ENCODE measurements around the gene HOXC5.
A peak's percentile ranks its signal among the peaks of the same experiment; 100 is the strongest.

Gene HOXC5

DNA sequence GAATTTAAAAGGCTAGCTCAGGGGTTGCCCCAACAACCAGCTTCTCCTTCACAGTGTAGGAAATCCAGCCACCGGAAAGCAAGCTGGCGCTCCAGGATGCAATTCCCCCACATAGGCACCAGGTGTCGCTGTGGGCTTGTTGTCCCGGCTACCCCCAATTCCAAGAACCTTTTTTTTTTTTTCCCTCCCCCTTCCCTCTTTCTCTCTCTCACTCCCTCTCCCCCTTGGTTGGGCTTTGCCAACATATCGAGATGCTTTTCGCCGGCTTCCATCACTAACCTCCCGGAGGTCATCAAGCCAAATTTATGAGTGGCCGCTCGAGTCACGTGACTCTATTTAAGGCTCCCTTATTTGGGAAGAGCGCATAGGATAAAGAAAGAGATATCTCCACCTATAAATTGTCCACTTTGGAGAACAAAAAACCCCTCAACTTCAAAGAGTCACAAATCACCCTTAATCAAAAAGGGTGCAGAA lies at the start of gene HOXC5:
Gene HOXC5, plus strand, starts transcription at position 424 of the 474 bp plus-strand sequence. CDS start 73 bp downstream, outside the sequence.
- Histone ChIP-seq H3K4me1 (ENCODE audit: insufficient read depth, insufficient read length) (peaks cover 15% of the 10 kb centered on the region), H3K9ac (ENCODE audit: insufficient read length, low read depth) (peak within 1 kb of the TSS; percentile 8), H3K36me3 (ENCODE audit: insufficient read depth, insufficient read length, low read length) (no peaks in the 10 kb centered on the region), H3K9me3 (ENCODE audit: insufficient read depth, low read length) (no peaks in the 10 kb centered on the region), H3K4me3 (ENCODE audit: insufficient read length, low read depth) (peak within 1 kb of the TSS; percentile 22), H3K27me3 (ENCODE audit: insufficient read depth, insufficient read length) (peaks cover 100% of the 10 kb centered on the region)
- DNase-seq (ENCODE audit: low read depth, low spot score) = peak; percentile 76
- TF ChIP-seq SUZ12 (IDR thresholded peaks at IDR 0.05; ENCODE audit: extremely low read depth, insufficient read depth, insufficient read length) (no peak), ZNF274 (IDR thresholded peaks at IDR 0.05; ENCODE audit: low read depth, low read length) (no peak), YY1 (IDR thresholded peaks at IDR 0.05; ENCODE audit: insufficient read depth, insufficient read length) (no peak)

DNA sequence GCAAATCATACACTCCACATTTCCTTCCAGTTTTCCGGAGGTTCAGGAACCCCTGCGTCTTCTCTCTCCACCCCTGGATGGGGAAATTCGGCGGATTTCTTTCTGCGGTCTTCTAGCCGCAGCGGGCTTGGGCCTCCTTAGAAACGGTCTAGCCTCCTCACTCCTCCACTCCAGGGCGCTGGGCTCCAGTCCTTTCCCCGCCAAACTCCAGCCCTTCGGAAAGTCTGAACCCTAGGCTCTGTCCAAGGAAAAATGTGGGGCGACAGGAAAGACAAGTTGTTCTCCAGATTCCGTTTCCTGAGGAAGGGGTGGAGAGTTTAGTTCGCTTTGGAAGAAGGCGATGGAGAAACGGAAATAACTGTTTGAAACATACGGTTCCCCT lies 49.3 kb upstream of the HOXC5 start:
- no peak for DNase-seq (ENCODE audit: low read depth, low spot score)

DNA sequence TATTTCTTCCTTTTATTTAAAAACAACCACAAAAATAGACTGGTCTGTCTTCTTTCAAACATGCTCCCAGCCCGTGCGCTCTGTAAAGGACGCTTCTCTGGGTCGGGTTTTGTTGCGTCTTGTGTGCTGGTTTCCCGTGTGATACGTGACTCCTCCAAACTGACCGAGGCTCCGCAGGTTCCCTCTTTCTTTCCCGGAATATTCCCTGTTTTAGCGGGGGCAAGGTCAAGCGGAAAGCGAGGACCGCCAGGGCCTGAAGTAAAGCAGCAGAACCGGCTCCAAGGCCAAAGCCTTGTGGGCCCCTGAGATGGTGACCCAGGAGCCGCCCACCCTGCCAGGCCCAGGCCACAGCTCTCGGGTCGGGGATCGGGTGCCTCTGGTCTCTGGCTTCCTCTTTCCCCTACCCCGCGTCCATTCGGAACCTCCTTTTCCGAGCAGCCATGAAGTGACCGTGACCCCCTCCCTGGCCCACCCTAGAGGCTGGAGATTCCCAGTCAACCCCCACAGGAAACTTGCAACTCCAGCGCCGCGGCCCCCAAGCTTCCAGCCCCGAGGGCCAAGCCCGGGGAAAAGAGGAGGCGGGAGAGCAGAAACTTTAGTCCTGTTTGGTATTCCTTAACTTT lies 48.8 kb upstream of the HOXC5 start:
- Histone ChIP-seq H3K4me3 (ENCODE audit: insufficient read length, low read depth) (no peak overlapping the region), H3K4me1 (ENCODE audit: insufficient read depth, insufficient read length) (no peaks in the 10 kb centered on the region), H3K27me3 (ENCODE audit: insufficient read depth, insufficient read length) (peaks cover 96% of the 10 kb centered on the region), H3K9me3 (ENCODE audit: insufficient read depth, low read length) (peaks cover 11% of the 10 kb centered on the region; the same call in 1 of the 2 replicates), H3K9ac (ENCODE audit: insufficient read length, low read depth) (no peak overlapping the region), H3K36me3 (ENCODE audit: insufficient read depth, insufficient read length, low read length) (no peaks in the 10 kb centered on the region)
- no peak for DNase-seq (ENCODE audit: low read depth, low spot score)
- TF ChIP-seq SUZ12 (IDR thresholded peaks at IDR 0.05; ENCODE audit: extremely low read depth, insufficient read depth, insufficient read length) = no peak
- TF ChIP-seq YY1 (IDR thresholded peaks at IDR 0.05; ENCODE audit: insufficient read depth, insufficient read length) = no peak
- TF ChIP-seq ZNF274 (IDR thresholded peaks at IDR 0.05; ENCODE audit: low read depth, low read length) = no peak

More for the DNA sequence above, 49.3 kb upstream of the HOXC5 start:
- H3K4me1 ChIP-seq (ENCODE audit: insufficient read depth, insufficient read length) = no peaks in the 10 kb centered on the region
- no peak for TF ChIP-seq YY1 (IDR thresholded peaks at IDR 0.05; ENCODE audit: insufficient read depth, insufficient read length)
- H3K36me3 ChIP-seq (ENCODE audit: insufficient read depth, insufficient read length, low read length) = no peaks in the 10 kb centered on the region
- peaks cover 11% of the 10 kb centered on the region; the same call in 1 of the 2 replicates for H3K9me3 ChIP-seq (ENCODE audit: insufficient read depth, low read length)
- H3K9ac ChIP-seq (ENCODE audit: insufficient read length, low read depth) = no peak overlapping the region
- H3K4me3 ChIP-seq (ENCODE audit: insufficient read length, low read depth) = no peak overlapping the region
- H3K27me3 ChIP-seq (ENCODE audit: insufficient read depth, insufficient read length) = peaks cover 96% of the 10 kb centered on the region

DNA sequence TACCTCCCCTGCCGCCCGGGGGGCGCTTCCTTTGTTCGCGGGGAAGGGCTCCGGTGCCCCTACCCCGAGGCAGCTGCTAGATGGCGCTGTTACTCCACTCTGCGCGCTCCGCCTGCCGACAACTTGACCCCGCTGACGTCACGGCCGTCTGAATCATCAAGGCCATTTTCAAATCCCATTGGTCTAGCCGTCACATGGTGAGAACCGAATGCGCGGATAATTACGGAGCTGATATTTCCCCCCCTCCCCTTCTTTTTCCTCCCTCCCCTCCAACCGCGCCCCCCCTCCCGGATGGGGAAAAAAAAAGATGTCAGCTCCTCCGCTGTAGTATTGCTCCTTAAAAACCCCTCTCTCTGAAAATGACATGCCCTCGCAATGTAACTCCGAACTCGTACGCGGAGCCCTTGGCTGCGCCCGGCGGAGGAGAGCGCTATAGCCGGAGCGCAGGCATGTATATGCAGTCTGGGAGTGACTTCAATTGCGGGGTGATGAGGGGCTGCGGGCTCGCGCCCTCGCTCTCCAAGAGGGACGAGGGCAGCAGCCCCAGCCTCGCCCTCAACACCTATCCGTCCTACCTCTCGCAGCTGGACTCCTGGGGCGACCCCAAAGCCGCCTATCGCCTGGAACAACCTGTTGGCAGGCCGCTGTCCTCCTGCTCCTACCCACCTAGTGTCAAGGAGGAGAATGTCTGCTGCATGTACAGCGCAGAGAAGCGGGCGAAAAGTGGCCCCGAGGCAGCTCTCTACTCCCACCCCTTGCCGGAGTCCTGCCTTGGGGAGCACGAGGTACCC lies 47.8 kb upstream of the HOXC5 start, which contains the start of gene HOXC10:
Gene HOXC10, plus strand, starts transcription at position 246 of the 791 bp plus-strand sequence. Its CDS starts 114 bp downstream, at position 360.
- H3K36me3 ChIP-seq (ENCODE audit: insufficient read depth, insufficient read length, low read length) = no peaks in the 10 kb centered on the region
- no peaks in the 10 kb centered on the region for H3K4me1 ChIP-seq (ENCODE audit: insufficient read depth, insufficient read length)
- DNase-seq (ENCODE audit: low read depth, low spot score) = peak; percentile 72
- H3K27me3 ChIP-seq (ENCODE audit: insufficient read depth, insufficient read length) = peaks cover 96% of the 10 kb centered on the region
- no peak within 1 kb of the TSS for H3K4me3 ChIP-seq (ENCODE audit: insufficient read length, low read depth)
- H3K9me3 ChIP-seq (ENCODE audit: insufficient read depth, low read length) = peaks cover 11% of the 10 kb centered on the region; the same call in 1 of the 2 replicates
- TF ChIP-seq YY1 (IDR thresholded peaks at IDR 0.05; ENCODE audit: insufficient read depth, insufficient read length) (no peak), SUZ12 (IDR thresholded peaks at IDR 0.05; ENCODE audit: extremely low read depth, insufficient read depth, insufficient read length) (no peak), ZNF274 (IDR thresholded peaks at IDR 0.05; ENCODE audit: low read depth, low read length) (no peak)
- no peak within 1 kb of the TSS for H3K9ac ChIP-seq (ENCODE audit: insufficient read length, low read depth)

DNA sequence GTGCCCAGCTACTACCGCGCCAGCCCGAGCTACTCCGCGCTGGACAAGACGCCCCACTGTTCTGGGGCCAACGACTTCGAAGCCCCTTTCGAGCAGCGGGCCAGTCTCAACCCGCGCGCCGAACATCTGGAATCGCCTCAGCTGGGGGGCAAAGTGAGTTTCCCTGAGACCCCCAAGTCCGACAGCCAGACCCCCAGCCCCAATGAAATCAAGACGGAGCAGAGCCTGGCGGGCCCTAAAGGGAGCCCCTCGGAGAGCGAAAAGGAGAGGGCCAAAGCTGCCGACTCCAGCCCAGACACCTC lies 47.2 kb upstream of the HOXC5 start:
- no peak overlapping the region for H3K9ac ChIP-seq (ENCODE audit: insufficient read length, low read depth)
- H3K4me3 ChIP-seq (ENCODE audit: insufficient read length, low read depth) = no peak overlapping the region
- DNase-seq (ENCODE audit: low read depth, low spot score) = no peak
- no peaks in the 10 kb centered on the region for H3K4me1 ChIP-seq (ENCODE audit: insufficient read depth, insufficient read length)
- no peaks in the 10 kb centered on the region for H3K36me3 ChIP-seq (ENCODE audit: insufficient read depth, insufficient read length, low read length)
- peaks cover 96% of the 10 kb centered on the region for H3K27me3 ChIP-seq (ENCODE audit: insufficient read depth, insufficient read length)
- H3K9me3 ChIP-seq (ENCODE audit: insufficient read depth, low read length) = peaks cover 11% of the 10 kb centered on the region; the same call in 1 of the 2 replicates
- TF ChIP-seq SUZ12 (IDR thresholded peaks at IDR 0.05; ENCODE audit: extremely low read depth, insufficient read depth, insufficient read length) (peak; percentile 6), YY1 (IDR thresholded peaks at IDR 0.05; ENCODE audit: insufficient read depth, insufficient read length) (no peak)

DNA sequence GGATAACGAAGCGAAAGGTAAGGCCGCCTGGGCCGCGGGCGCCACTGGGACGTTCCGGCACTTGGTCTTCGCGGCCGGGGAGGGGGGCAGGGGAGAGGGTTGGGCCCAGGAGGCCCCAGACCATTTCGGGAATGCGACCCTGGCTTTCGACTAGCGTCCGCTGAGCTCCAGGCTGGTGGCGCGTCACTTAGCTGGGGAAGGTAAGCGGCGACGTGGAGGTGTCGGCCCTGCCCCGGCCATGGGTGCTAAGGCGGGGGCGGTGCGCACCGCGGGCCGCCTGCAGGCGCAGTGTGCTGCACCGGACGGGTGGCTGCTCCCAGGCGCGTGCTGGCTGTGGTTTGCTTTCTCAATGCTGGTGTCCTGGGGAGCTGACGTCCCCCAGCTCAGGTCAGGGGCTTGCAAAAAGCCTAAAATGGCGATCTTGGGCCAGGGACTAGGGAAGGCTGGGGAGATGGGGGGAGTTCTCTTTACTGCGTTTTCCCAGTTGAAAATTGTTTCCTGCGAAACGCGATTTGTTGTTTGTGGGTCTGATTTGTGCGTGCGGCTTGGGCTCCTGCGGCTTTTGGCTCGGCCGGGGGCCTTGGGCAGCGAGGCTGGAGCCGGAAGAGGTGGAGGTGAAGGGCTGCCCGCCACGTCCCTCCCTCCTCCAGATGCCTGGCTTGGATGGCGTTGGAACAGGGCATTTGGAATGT lies 46.7 kb upstream of the HOXC5 start:
- H3K4me3 ChIP-seq (ENCODE audit: insufficient read length, low read depth) = no peak overlapping the region
- no peak for DNase-seq (ENCODE audit: low read depth, low spot score)
- H3K4me1 ChIP-seq (ENCODE audit: insufficient read depth, insufficient read length) = no peaks in the 10 kb centered on the region
- no peaks in the 10 kb centered on the region for H3K36me3 ChIP-seq (ENCODE audit: insufficient read depth, insufficient read length, low read length)
- TF ChIP-seq SUZ12 (IDR thresholded peaks at IDR 0.05; ENCODE audit: extremely low read depth, insufficient read depth, insufficient read length) = no peak
- no peak for TF ChIP-seq ZNF274 (IDR thresholded peaks at IDR 0.05; ENCODE audit: low read depth, low read length)
- no peak for TF ChIP-seq YY1 (IDR thresholded peaks at IDR 0.05; ENCODE audit: insufficient read depth, insufficient read length)
- H3K9ac ChIP-seq (ENCODE audit: insufficient read length, low read depth) = no peak overlapping the region
- H3K9me3 ChIP-seq (ENCODE audit: insufficient read depth, low read length) = peaks cover 11% of the 10 kb centered on the region; the same call in 1 of the 2 replicates
- peaks cover 96% of the 10 kb centered on the region for H3K27me3 ChIP-seq (ENCODE audit: insufficient read depth, insufficient read length)
